WERI-Rb-1 (cell line): ENCODE results near the gene PTPN1.

Experiments used
- DNase-seq: peaks from one replicate; pipeline ENCODE4 v3.0.0-alpha.2; 2020
- H3K27ac ChIP-seq: fragments of 250-450 bp; sonication (Bioruptor Pico); 2 replicates; pipeline ENCODE4 v1.5.1; 2020; ENCODE audit warnings: mild to moderate bottlenecking, moderate library complexity
- H3K27me3 ChIP-seq: fragments of 250-450 bp; sonication (Bioruptor Pico); 2 replicates; pipeline ENCODE4 v1.5.1; 2021; ENCODE audit warnings: mild to moderate bottlenecking, low read depth, moderate library complexity; ENCODE audit not compliant: insufficient read depth, severe bottlenecking
- H3K36me3 ChIP-seq: fragments of 250-450 bp; sonication (Bioruptor Pico); 2 replicates; pipeline ENCODE4 v1.5.1; 2020; ENCODE audit warnings: mild to moderate bottlenecking, moderate library complexity
- H3K4me3 ChIP-seq: 2 replicates; pipeline ENCODE4 v1.5.1; 2011; ENCODE audit warnings: low read depth, mild to moderate bottlenecking, control low read depth, low read length
- H3K9me3 ChIP-seq: fragments of 250-450 bp; sonication (Bioruptor Pico); 2 replicates; pipeline ENCODE4 v1.5.1; 2021; ENCODE audit warnings: mild to moderate bottlenecking, moderate library complexity; ENCODE audit not compliant: severe bottlenecking
- TF ChIP-seq, protein P1 (sequence below): IDR thresholded peaks from 2 replicates; pipeline ENCODE4 v1.5.1; 2011; ENCODE audit warnings: low read depth, mild to moderate bottlenecking, control low read depth, inconsistent platforms, low read length

The PTPN1 gene

DNA sequence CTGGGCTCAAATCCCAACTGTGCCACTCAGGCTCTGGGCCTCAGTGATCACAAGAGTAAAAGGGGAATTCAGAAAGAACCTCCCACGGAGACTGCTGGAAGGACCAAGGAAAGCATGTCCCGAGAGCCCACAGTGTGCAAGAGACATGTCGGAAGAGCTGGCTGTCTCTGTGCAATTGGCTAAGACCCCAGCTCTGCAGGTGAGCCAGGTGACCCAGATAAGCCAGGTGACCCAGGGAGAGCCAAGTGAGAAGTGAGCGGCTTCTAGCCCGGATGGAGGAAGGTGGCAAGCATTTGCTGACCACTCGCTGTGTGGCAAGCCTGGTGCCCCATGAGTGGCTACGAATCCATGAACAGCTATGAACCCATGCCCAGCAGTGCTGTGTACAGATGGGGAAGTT is 122.1 kb downstream of the PTPN1 start:
- Histone ChIP-seq H3K27me3 (no peaks in the 10 kb centered on the region), H3K27ac (no peak overlapping the region), H3K36me3 (no peaks in the 10 kb centered on the region), H3K4me3 (no peak overlapping the region), H3K9me3 (no peaks in the 10 kb centered on the region)
- TF ChIP-seq, protein P1, sequence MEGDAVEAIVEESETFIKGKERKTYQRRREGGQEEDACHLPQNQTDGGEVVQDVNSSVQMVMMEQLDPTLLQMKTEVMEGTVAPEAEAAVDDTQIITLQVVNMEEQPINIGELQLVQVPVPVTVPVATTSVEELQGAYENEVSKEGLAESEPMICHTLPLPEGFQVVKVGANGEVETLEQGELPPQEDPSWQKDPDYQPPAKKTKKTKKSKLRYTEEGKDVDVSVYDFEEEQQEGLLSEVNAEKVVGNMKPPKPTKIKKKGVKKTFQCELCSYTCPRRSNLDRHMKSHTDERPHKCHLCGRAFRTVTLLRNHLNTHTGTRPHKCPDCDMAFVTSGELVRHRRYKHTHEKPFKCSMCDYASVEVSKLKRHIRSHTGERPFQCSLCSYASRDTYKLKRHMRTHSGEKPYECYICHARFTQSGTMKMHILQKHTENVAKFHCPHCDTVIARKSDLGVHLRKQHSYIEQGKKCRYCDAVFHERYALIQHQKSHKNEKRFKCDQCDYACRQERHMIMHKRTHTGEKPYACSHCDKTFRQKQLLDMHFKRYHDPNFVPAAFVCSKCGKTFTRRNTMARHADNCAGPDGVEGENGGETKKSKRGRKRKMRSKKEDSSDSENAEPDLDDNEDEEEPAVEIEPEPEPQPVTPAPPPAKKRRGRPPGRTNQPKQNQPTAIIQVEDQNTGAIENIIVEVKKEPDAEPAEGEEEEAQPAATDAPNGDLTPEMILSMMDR = no peak
- DNase-seq = no peak

DNA sequence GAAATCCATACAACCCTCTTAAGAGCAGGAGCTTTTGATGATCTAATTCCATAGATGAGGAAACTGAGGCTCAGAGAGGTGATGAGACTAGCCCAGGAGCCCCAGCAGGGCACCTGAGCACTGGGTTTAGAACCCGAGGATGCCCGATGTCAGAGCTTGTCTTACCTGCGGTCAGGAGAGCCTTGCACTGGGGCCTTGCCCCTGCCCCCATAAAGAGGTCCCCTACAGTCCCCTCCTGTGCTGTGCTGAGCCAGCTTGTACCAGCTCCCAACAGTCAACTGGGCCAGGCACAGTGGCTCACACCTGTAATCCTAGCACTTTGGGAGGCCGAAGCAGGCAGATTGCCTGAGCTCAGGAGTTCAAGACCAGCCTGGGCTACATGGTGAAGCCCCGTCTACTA is 122.5 kb downstream of the PTPN1 start:
- no peak for DNase-seq
- TF ChIP-seq, protein P1 = no peak
- Histone ChIP-seq H3K27me3 (no peaks in the 10 kb centered on the region), H3K4me3 (no peak overlapping the region), H3K9me3 (no peaks in the 10 kb centered on the region), H3K36me3 (no peaks in the 10 kb centered on the region), H3K27ac (no peak overlapping the region)

DNA sequence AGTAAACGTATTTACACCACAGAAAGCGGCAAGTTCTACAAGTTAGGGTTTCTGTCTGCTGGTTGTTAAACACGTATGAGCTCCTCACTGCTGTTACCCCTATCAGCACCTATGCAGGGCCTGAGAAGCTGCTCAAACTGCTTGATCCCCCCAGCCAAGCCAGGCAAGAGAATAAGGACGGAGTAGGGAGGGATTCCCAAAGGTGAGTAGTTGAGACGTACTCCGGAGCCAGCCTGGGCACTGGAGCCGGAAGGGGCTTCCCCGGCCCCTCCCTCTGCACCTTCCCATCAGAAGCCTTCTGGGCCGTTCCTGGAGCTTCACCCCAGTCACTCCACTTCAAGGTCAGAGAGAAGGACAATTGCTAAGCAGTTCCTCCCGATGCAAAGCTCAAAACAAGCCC is 123.2 kb downstream of the PTPN1 start:
- TF ChIP-seq, protein P1 = no peak

DNA sequence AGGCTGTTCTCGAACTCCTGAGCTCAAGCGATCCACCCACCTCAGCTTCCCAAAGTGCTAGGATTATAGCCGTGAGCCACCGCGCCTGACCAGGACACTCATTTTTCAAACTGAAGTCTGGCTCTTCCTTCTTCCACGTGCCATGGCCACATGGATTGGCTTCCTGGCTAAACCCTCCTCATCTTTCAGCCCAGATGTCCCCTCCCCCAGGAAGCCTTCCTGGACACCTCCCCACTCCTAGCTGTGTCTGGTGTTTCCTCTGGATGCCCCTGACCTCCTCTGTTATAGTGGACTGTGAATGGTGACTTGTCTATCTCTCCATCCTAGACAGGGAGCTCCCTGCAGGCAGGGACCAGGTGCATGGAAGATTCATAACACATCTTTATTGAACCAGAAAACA is 124.0 kb downstream of the PTPN1 start:
- H3K27ac ChIP-seq = no peak overlapping the region
- no peak overlapping the region for H3K4me3 ChIP-seq
- H3K36me3 ChIP-seq = no peaks in the 10 kb centered on the region
- H3K9me3 ChIP-seq = no peaks in the 10 kb centered on the region
- TF ChIP-seq, protein P1 = no peak
- no peak for DNase-seq
- H3K27me3 ChIP-seq = no peaks in the 10 kb centered on the region

More for the DNA sequence above, 123.2 kb downstream of the PTPN1 start:
- no peaks in the 10 kb centered on the region for H3K27me3 ChIP-seq
- no peak for DNase-seq
- H3K4me3 ChIP-seq = no peak overlapping the region
- H3K9me3 ChIP-seq = no peaks in the 10 kb centered on the region
- H3K36me3 ChIP-seq = no peaks in the 10 kb centered on the region
- no peak overlapping the region for H3K27ac ChIP-seq
